WERI-Rb-1 (cell line): Measurements from ENCODE around the gene PHACTR1.

Source experiments
- DNase-seq: peaks from one replicate; pipeline ENCODE4 v3.0.0-alpha.2; 2020
- H3K27ac ChIP-seq: fragments of 250-450 bp; sonication (Bioruptor Pico); 2 replicates; pipeline ENCODE4 v1.5.1; 2020; ENCODE audit warnings: mild to moderate bottlenecking, moderate library complexity
- H3K27me3 ChIP-seq: fragments of 250-450 bp; sonication (Bioruptor Pico); 2 replicates; pipeline ENCODE4 v1.5.1; 2021; ENCODE audit warnings: mild to moderate bottlenecking, low read depth, moderate library complexity; ENCODE audit not compliant: insufficient read depth, severe bottlenecking
- H3K36me3 ChIP-seq: fragments of 250-450 bp; sonication (Bioruptor Pico); 2 replicates; pipeline ENCODE4 v1.5.1; 2020; ENCODE audit warnings: mild to moderate bottlenecking, moderate library complexity
- H3K4me3 ChIP-seq: 2 replicates; pipeline ENCODE4 v1.5.1; 2011; ENCODE audit warnings: low read depth, mild to moderate bottlenecking, control low read depth, low read length
- H3K9me3 ChIP-seq: fragments of 250-450 bp; sonication (Bioruptor Pico); 2 replicates; pipeline ENCODE4 v1.5.1; 2021; ENCODE audit warnings: mild to moderate bottlenecking, moderate library complexity; ENCODE audit not compliant: severe bottlenecking
- CTCF ChIP-seq: IDR thresholded peaks from 2 replicates; pipeline ENCODE4 v1.5.1; 2011; ENCODE audit warnings: low read depth, mild to moderate bottlenecking, control low read depth, inconsistent platforms, low read length

Gene PHACTR1

DNA sequence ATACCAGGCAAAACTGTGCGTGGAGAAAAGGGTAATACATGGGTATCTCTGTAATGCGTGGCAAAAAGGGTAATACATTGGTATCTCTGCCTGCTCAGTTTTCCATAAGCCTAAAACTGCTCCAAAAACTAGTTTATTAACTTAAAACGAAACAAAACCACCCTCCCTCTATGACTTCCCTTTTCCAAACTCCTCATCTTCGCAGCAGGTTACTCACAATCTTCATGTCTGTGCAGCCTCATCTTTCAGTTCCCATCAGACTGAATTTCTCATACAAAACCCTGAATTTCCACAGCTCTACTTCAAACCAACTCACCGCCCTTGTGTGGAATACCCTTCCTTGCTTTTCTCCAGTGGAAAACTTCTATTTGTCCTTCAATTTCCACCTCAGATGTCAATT lies 199.4 kb downstream of the PHACTR1 start:
- no peak for DNase-seq
- Histone ChIP-seq H3K27me3 (no peaks in the 10 kb centered on the region), H3K9me3 (no peaks in the 10 kb centered on the region), H3K4me3 (no peak overlapping the region), H3K36me3 (no peaks in the 10 kb centered on the region), H3K27ac (no peak overlapping the region)
- no peak for TF ChIP-seq CTCF

DNA sequence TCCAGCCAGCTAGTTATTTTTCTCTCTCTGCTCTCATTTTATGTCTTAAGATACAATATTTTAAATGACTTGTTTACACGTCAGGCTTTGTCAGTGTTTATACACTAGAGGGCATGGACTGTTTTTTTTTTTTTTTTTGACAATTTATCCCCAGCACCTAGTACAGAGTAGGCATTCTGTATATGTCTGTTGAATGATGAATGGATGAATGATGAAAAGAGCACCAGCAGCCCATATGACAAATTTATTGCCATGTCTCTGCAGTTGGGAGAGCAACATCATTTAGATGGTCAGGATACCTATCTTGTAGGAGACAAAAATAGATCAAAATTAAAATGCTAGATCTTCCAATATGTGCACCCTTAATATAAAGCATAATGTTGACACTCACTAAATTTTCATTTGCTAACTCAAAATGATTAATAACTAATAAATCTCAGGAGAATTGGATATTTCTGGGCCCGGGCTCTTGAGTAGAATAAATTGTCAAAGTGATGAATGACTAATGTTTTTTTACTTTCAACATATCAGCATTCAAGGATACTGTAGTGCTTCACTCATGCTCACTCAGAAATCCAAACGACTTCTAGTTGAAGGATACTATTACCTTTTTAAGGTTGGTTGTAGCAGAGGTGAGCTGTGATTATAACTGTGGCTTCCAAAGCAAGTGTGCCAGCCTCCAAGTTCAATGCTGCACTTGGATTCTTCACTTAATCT lies 200.0 kb downstream of the PHACTR1 start:
- no peak overlapping the region for H3K27ac ChIP-seq
- DNase-seq, result no peak
- no peaks in the 10 kb centered on the region for H3K27me3 ChIP-seq
- no peak overlapping the region for H3K4me3 ChIP-seq
- no peak for TF ChIP-seq CTCF
- no peaks in the 10 kb centered on the region for H3K9me3 ChIP-seq
- no peaks in the 10 kb centered on the region for H3K36me3 ChIP-seq

DNA sequence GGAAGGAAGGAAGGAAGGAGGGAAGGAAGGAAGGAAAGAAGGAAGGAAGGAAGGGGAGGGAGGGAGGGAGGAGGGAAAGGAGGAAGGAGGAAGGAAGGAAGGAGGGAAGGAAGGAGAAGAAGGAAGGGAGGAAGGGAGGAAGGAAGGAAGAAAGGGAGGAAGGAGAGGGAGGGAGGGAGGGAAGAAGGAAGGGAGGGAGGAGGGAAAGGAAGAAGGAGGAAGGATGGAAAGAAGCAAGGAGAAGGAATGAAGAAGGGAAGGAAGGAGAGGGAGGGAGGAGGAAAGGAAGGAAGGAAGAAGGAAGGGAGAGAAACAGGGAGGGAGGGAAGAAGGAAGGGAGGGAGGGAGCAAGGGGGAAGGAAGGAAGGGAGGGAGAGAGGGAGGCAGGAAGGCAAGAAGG lies 204.9 kb downstream of the PHACTR1 start:
- H3K27me3 ChIP-seq, result no peaks in the 10 kb centered on the region
- no peak for DNase-seq
- no peaks in the 10 kb centered on the region for H3K9me3 ChIP-seq
- no peak overlapping the region for H3K4me3 ChIP-seq
- no peaks in the 10 kb centered on the region for H3K36me3 ChIP-seq
- no peak for TF ChIP-seq CTCF
- no peak overlapping the region for H3K27ac ChIP-seq

- H3K4me3 ChIP-seq, result no peak overlapping the region
- no peaks in the 10 kb centered on the region for H3K27me3 ChIP-seq
- H3K36me3 ChIP-seq, result no peaks in the 10 kb centered on the region
- H3K27ac ChIP-seq, result no peak overlapping the region
- no peak for TF ChIP-seq CTCF
- DNase-seq, result no peak
- no peaks in the 10 kb centered on the region for H3K9me3 ChIP-seq
These were observed 207.2 kb downstream of the PHACTR1 start for GRCh38 chr6:12923644-12924235.

DNA sequence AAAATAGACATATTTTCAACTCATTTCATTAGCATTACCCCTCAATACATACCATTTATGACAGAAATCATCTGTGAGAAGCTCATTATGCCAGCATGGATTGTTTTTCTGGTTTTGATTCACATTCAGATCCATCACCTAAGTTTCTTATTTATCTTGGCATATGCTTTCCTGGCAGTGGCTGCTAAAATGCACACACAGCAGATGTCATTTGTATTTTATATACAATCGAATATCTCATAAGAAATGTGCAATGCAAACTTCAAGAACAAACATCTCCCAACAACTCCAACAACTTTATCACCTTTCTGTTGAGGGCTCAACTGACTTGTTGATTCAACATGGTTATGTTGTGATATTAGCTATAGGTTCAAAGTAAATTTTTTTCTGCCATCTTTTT lies 208.3 kb downstream of the PHACTR1 start:
- no peak for TF ChIP-seq CTCF

DNA sequence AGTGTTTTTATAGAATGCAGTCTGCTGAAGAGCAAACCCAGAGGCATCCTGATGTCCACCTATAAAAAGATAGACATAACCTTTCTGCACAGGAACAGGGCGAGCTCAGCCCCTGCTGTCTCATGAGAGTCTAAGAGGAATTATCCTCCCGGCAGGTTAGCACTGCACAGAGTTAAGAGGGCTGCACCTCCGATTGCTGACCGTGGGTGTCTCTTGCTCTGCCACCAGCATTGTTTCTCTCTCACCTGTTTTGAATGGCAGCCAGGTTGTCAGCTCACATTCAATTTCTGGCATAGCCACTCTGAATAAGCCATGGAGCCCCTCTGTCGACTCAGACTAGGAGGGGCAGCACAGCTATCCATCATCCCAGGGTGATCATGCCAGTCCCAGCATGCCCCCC lies 211.2 kb downstream of the PHACTR1 start:
- Histone ChIP-seq H3K27ac (no peak overlapping the region), H3K36me3 (no peaks in the 10 kb centered on the region), H3K27me3 (no peaks in the 10 kb centered on the region), H3K4me3 (no peak overlapping the region), H3K9me3 (no peaks in the 10 kb centered on the region)
- TF ChIP-seq CTCF, result no peak
- DNase-seq, result no peak

More for the DNA sequence above, 208.3 kb downstream of the PHACTR1 start:
- H3K27ac ChIP-seq, result no peak overlapping the region
- DNase-seq, result no peak
- H3K4me3 ChIP-seq, result no peak overlapping the region
- H3K9me3 ChIP-seq, result no peaks in the 10 kb centered on the region
- no peaks in the 10 kb centered on the region for H3K36me3 ChIP-seq
- no peaks in the 10 kb centered on the region for H3K27me3 ChIP-seq
